Activated CD4-positive, CD25-positive, alpha-beta regulatory T cell (primary cell): ENCODE measurements around the gene ZBTB7C.

Experiments used
- DNase-seq, 4 experiments: peaks; one replicate each; lab custom pipeline; 2025; lab: John Stamatoyannopoulos, UW

The ZBTB7C gene

GRCh38 chr18:48122376-48122775 is 286.8 kb downstream of the ZBTB7C start:
- no peak for DNase-seq

- no peak for DNase-seq
Measured at GRCh38 chr18:48121752-48122151, 287.4 kb downstream of the ZBTB7C start.

GRCh38 chr18:48119204-48119603 is 290.0 kb downstream of the ZBTB7C start:
- no peak for DNase-seq

- no peak for DNase-seq
Measured at GRCh38 chr18:48116873-48117630, 292.1 kb downstream of the ZBTB7C start.

GRCh38 chr18:48116017-48116416 is 293.2 kb downstream of the ZBTB7C start:
- no peak for DNase-seq

- DNase-seq: no peak
Measured at GRCh38 chr18:48113691-48114090, 295.5 kb downstream of the ZBTB7C start.

- DNase-seq: no peak
Measured at GRCh38 chr18:48111587-48111986, 297.6 kb downstream of the ZBTB7C start.

GRCh38 chr18:48110797-48111196 is 298.4 kb downstream of the ZBTB7C start:
- DNase-seq: no peak

GRCh38 chr18:48109961-48110493 is 299.2 kb downstream of the ZBTB7C start:
- no peak for DNase-seq

GRCh38 chr18:48108136-48108535 is 301.0 kb downstream of the ZBTB7C start:
- DNase-seq: no peak

- no peak for DNase-seq
Measured at GRCh38 chr18:48106976-48107781, 302.0 kb downstream of the ZBTB7C start.

GRCh38 chr18:48106498-48106897 is 302.7 kb downstream of the ZBTB7C start:
- DNase-seq: no peak

GRCh38 chr18:48105317-48105716 is 303.9 kb downstream of the ZBTB7C start:
- no peak for DNase-seq

GRCh38 chr18:48104705-48105104 is 304.5 kb downstream of the ZBTB7C start:
- no peak for DNase-seq

GRCh38 chr18:48100651-48101165 is 308.5 kb downstream of the ZBTB7C start:
- no peak for DNase-seq

GRCh38 chr18:48100165-48100575 is 309.0 kb downstream of the ZBTB7C start:
- no peak for DNase-seq

GRCh38 chr18:48099481-48100164 is 309.6 kb downstream of the ZBTB7C start:
- DNase-seq: no peak

- no peak for DNase-seq
Measured at GRCh38 chr18:48098538-48098937, 310.6 kb downstream of the ZBTB7C start.

GRCh38 chr18:48098007-48098406 is 311.2 kb downstream of the ZBTB7C start:
- DNase-seq: no peak

- no peak for DNase-seq
Measured at GRCh38 chr18:48095726-48096125, 313.5 kb downstream of the ZBTB7C start.

GRCh38 chr18:48093104-48093503 is 316.1 kb downstream of the ZBTB7C start:
- DNase-seq: no peak

- no peak for DNase-seq
Measured at GRCh38 chr18:48091869-48092497, 317.2 kb downstream of the ZBTB7C start.
